K562 (cell line): ENCODE data around the gene PUDP. TPM values are rescaled to one million over a fixed set of nuclear protein-coding genes. Genes with fewer than 3 reads are reported as not detected.

ENCODE experiments used
- ATAC-seq: fragments of 200-7000 bp; cut with Tn5 transposase; 3 replicates; pipeline ENCODE4 v1.9.1; 2020; ENCODE audit warnings: moderate library complexity
- BruUV-seq: library from RNA; stranded (reverse); fragments of 400-500 nt; replicated peaks from 2 replicates; lab custom pipeline; 2021; lab: Mats Ljungman, UMichigan
- CTCF ChIA-PET: fragments of 300-600 bp; formaldehyde crosslinking; extraction: SDS; loops from one replicate; lab custom pipeline; 2021; ENCODE audit warnings: low intra/inter-chr PET ratio; lab: Yijun Ruan, JAX
- POLR2A ChIA-PET: fragments of 300-600, 350-650 bp; sonication (Branson Sonifier 250); formaldehyde crosslinking; extraction: SDS; loops from one replicate; lab custom pipeline; 2021; ENCODE audit warnings: antibody characterized with exemption, inconsistent platforms; lab: Yijun Ruan, JAX
- DNase-seq, 4 experiments: peaks; one replicate each; pipeline versions ENCODE4 v3.0.0 to v3.0.0-alpha.2; 2011 to 2018; ENCODE audit warnings: low spot score in 3 of 4, mixed read lengths in 3 of 4; ENCODE audit errors: extremely low read depth in 1 of 4
- FAIRE-seq: peaks from 2 replicates; lab custom pipeline; 2011; peaks lifted over from hg19 to GRCh38; lab: Jason Lieb, UNC
- H2AFZ ChIP-seq: 2 replicates; pipeline ENCODE4 v1.6.0; 2011; ENCODE audit warnings: low read depth, low read length, control low read depth, inconsistent platforms
- H3K27ac ChIP-seq: fragments of 200-600 bp; 3 replicates; pipeline ENCODE4 v1.8.0; 2011; ENCODE audit warnings: low read depth, mild to moderate bottlenecking, control low read depth, inconsistent platforms, low read length, moderate library complexity, mixed read lengths; ENCODE audit errors: extremely low read depth
- H3K27me3 ChIP-seq, 2 experiments: fragments of 300-600 bp in 1 of 2; 2 replicates in 1 of 2; 3 replicates in 1 of 2; pipeline versions ENCODE4 v1.6.0 to v1.8.0; 2011; ENCODE audit warnings: inconsistent platforms in 2 of 2, low read length in 2 of 2, mild to moderate bottlenecking in 1 of 2, mixed read lengths in 1 of 2, moderate library complexity in 1 of 2; ENCODE audit not compliant: control insufficient read depth in 2 of 2, insufficient read depth in 2 of 2
- H3K36me3 ChIP-seq: fragments of 300-600 bp; 3 replicates; pipeline ENCODE4 v1.8.0; 2011; ENCODE audit warnings: mild to moderate bottlenecking, low read length, inconsistent platforms; ENCODE audit not compliant: control insufficient read depth, insufficient read depth
- H3K4me1 ChIP-seq, 2 experiments: fragments of 200-600 bp in 1 of 2; replicated peaks in 1 of 2; 2 replicates in 1 of 2; 3 replicates in 1 of 2; pipeline versions ENCODE4 v1.5.1 to v1.8.0; 2011; ENCODE audit warnings: inconsistent platforms in 2 of 2, low read length in 2 of 2, mild to moderate bottlenecking in 1 of 2, mixed read lengths in 1 of 2, moderate library complexity in 1 of 2; ENCODE audit not compliant: control insufficient read depth in 2 of 2, insufficient read depth in 2 of 2
- H3K4me2 ChIP-seq: 2 replicates; pipeline ENCODE4 v1.6.1; 2011; ENCODE audit warnings: low read length, control low read depth, inconsistent platforms, mixed read lengths; ENCODE audit not compliant: insufficient read depth
- H3K4me3 ChIP-seq: fragments of 200-600 bp; sonication (generic), shearing (Covaris generic); 2 replicates; pipeline ENCODE4 v1.5.1; 2016; ENCODE audit warnings: control low read depth, inconsistent platforms
- H3K79me2 ChIP-seq: fragments of 200-600 bp; 3 replicates; pipeline ENCODE4 v1.8.0; 2011; ENCODE audit warnings: low read length, inconsistent platforms; ENCODE audit not compliant: control insufficient read depth, insufficient read depth
- H3K9ac ChIP-seq, 2 experiments: 2 replicates each; pipeline versions ENCODE4 v1.6.0 to v1.6.1; 2011; ENCODE audit warnings: low read depth in 2 of 2, low read length in 2 of 2, control low read depth in 1 of 2, inconsistent platforms in 1 of 2, mild to moderate bottlenecking in 1 of 2, mixed read lengths in 1 of 2; ENCODE audit not compliant: insufficient read depth in 1 of 2
- H3K9me1 ChIP-seq: one replicate; pipeline ENCODE4 v1.6.0; 2011; ENCODE audit warnings: inconsistent platforms, mild to moderate bottlenecking, low read length, moderate library complexity; ENCODE audit not compliant: control insufficient read depth, insufficient read depth
- H3K9me3 ChIP-seq: replicated peaks from 2 replicates; pipeline ENCODE4 v1.5.1; 2011; ENCODE audit warnings: low read depth, low read length, inconsistent platforms; ENCODE audit not compliant: control insufficient read depth, insufficient read depth
- H4K20me1 ChIP-seq: replicated peaks from 2 replicates; pipeline ENCODE4 v1.6.1; 2011; ENCODE audit warnings: low read length, inconsistent platforms, mixed read lengths; ENCODE audit not compliant: control insufficient read depth, insufficient read depth
- ARID1B ChIP-seq: fragments of 450-650 bp; IDR thresholded peaks from 2 replicates; pipeline ENCODE4 v1.6.1; 2016; ENCODE audit warnings: antibody characterized with exemption, mild to moderate bottlenecking, inconsistent platforms
- BCOR ChIP-seq: fragments of 450-650 bp; IDR thresholded peaks from 2 replicates; pipeline ENCODE4 v1.6.1; 2016
- CBFA2T3 ChIP-seq: fragments of 450-650 bp; IDR thresholded peaks from 2 replicates; pipeline ENCODE4 v1.6.1; 2017
- E2F1 ChIP-seq: sonication (generic); formaldehyde crosslinking; IDR thresholded peaks from 2 replicates; pipeline ENCODE4 v1.8.1; 2023; ENCODE audit warnings: mild to moderate bottlenecking, missing genetic modification reagents, moderate library complexity
- IRF1 ChIP-seq: sonication (generic); formaldehyde crosslinking; IDR thresholded peaks from 2 replicates; pipeline ENCODE4 v1.8.0; 2022; ENCODE audit warnings: missing genetic modification reagents, mild to moderate bottlenecking, borderline replicate concordance
- KAT7 ChIP-seq: sonication (generic); formaldehyde crosslinking; IDR thresholded peaks from 2 replicates; pipeline ENCODE4 v1.8.0; 2022; ENCODE audit warnings: missing genetic modification reagents, mild to moderate bottlenecking, borderline replicate concordance
- MAFK ChIP-seq: IDR thresholded peaks from 2 replicates; pipeline ENCODE4 v1.6.1; 2011; ENCODE audit warnings: low read length, improper control_type of control experiment
- MEF2D ChIP-seq: conservative IDR thresholded peaks from 2 replicates; pipeline ENCODE4 v1.6.1; 2016; ENCODE audit warnings: low read depth, missing genetic modification characterization, missing compliant biosample characterization
- NR1H2 ChIP-seq: sonication (generic); formaldehyde crosslinking; IDR thresholded peaks from 2 replicates; pipeline ENCODE4 v1.4.0; 2020; ENCODE audit warnings: mild to moderate bottlenecking, missing genetic modification reagents
- NR2C2 ChIP-seq, 2 experiments: fragments of 200-800 bp in 1 of 2; sonication (Bioruptor generic) in 1 of 2; sonication (generic) in 1 of 2; formaldehyde crosslinking in 1 of 2; IDR thresholded peaks; 2 replicates each; pipeline versions ENCODE4 v1.6.1 to v1.8.0; 2016 to 2022; ENCODE audit warnings: mild to moderate bottlenecking in 1 of 2, missing compliant biosample characterization in 1 of 2, missing genetic modification characterization in 1 of 2, missing genetic modification reagents in 1 of 2
- OTX1 ChIP-seq: fragments of 450-650 bp; formaldehyde crosslinking; IDR thresholded peaks from 2 replicates; pipeline ENCODE4 v1.4.0; 2022; ENCODE audit warnings: mild to moderate bottlenecking
- RBBP5 ChIP-seq: fragments of 200-600 bp; sonication (generic); IDR thresholded peaks from 2 replicates; pipeline ENCODE4 v1.6.1; 2012; ENCODE audit warnings: borderline replicate concordance, mild to moderate bottlenecking, low read length, control low read depth, inconsistent platforms; ENCODE audit not compliant: insufficient read depth, poor library complexity, severe bottlenecking
- ZNF121 ChIP-seq: sonication (generic); formaldehyde crosslinking; conservative IDR thresholded peaks from 2 replicates; pipeline ENCODE4 v1.8.0; 2022; ENCODE audit warnings: missing genetic modification reagents
- ZNF224 ChIP-seq: sonication (generic); formaldehyde crosslinking; IDR thresholded peaks from 2 replicates; pipeline ENCODE4 v1.8.0; 2022; ENCODE audit warnings: mild to moderate bottlenecking, missing genetic modification reagents
- ZNF583 ChIP-seq: fragments of 250-450 bp; sonication (Bioruptor Pico); IDR thresholded peaks from 2 replicates; pipeline ENCODE4 v1.4.0; 2020
- WGBS: fragments of 100-300 bp; shearing (Covaris generic); methylation state at CpG from one replicate; pipeline ENCODE4 v1.1.6; 2016; ENCODE audit warnings: low coverage, mixed read lengths; ENCODE audit not compliant: insufficient coverage; ENCODE audit errors: missing lambda C conversion rate; 5-methylcytosine and 5-hydroxymethylcytosine counted together
- in situ Hi-C: fragments of 300-500 bp; cut with MboI; formaldehyde crosslinking; loops from 4 replicates; pipeline ENCODE4 v1.15.0; 2018; ENCODE audit warnings: inconsistent platforms, mixed read lengths
- intact Hi-C: fragments of 100-400 bp; cut with micrococcal nuclease; formaldehyde crosslinking; loops from 2 replicates; pipeline ENCODE4 v1.14.2; 2022
- polyA plus RNA-seq, 8 experiments: library from polyadenylated mRNA; depleted of rRNA in 4 of 8; stranded (reverse) in 5 of 8; unstranded in 3 of 8; fragments of >200 nt; fragmentation: Nextera tagmentation in 2 of 8; fragmentation: Illumina TruSeq in 1 of 8; extraction: Ambion mirVana in 2 of 8; extraction: Trizol in 1 of 8; gene quantifications; 2 replicates each; pipeline versions ENCODE4 v1.2.1 to v1.2.3, GENCODE V29; 2011 to 2014; ENCODE audit warnings: inconsistent platforms in 1 of 8, missing spikeins in 1 of 8
- total RNA-seq, 7 experiments: library from RNA; depleted of rRNA in 6 of 7; stranded (reverse); fragments of >200 nt in 6 of 7; fragmentation: Illumina TruSeq in 2 of 7; extraction: Trizol in 2 of 7; gene quantifications; 2 replicates each; pipeline versions ENCODE4 v1.2.1 to v1.2.3, GENCODE V29; 2011 to 2021; ENCODE audit warnings: low replicate concordance in 1 of 7

Gene PUDP
- total and polyA plus RNA-seq, 9 of the 15 experiments (the other 6 are each of a cell fraction or from before 2014, with no cell fraction given): 13.6 to 63.0 (median 29.2) TPM

- no peaks in the 10 kb centered on the region for H4K20me1 ChIP-seq
- no TSS peak for BruUV-seq
- TF ChIP-seq MAFK (no peak), CBFA2T3 (no peak), NR1H2 (no peak), KAT7 (CRISPR knock-in tag) (no peak), BCOR (no peak), IRF1 (CRISPR knock-in tag) (no peak)
- in situ Hi-C loops (no loop called here), intact Hi-C loops (no loop called here)
- 82% methylated on average over 4 of the region's 6 CpGs for WGBS
- no peaks in the 10 kb centered on the region for H3K9me1 ChIP-seq
- H3K9ac ChIP-seq: no peak overlapping the region
- H3K9me3 ChIP-seq: no peaks in the 10 kb centered on the region
- H3K27ac ChIP-seq: no peak overlapping the region
- FAIRE-seq: no peak
- H3K4me1 ChIP-seq: no peaks in the 10 kb centered on the region
- H3K79me2 ChIP-seq: no peaks in the 10 kb centered on the region; the same call in 2 of the 3 replicates
- no peak overlapping the region for H2AFZ ChIP-seq
- CTCF ChIA-PET: no interaction called here
- no peak overlapping the region for H3K4me3 ChIP-seq
- no peaks in the 10 kb centered on the region for H3K27me3 ChIP-seq
- no peak for DNase-seq
- POLR2A ChIA-PET: no interaction called here
- peaks cover 5% of the 10 kb centered on the region; the same call in 2 of the 3 replicates for H3K36me3 ChIP-seq
- H3K4me2 ChIP-seq: no peak overlapping the region
- no peak for ATAC-seq
These were observed 54.6 kb downstream of the PUDP start for GRCh38 chrX:7093305-7093704.

GRCh38 chrX:7092543-7092942 lies 55.4 kb downstream of the PUDP start:
- in situ Hi-C loops: no loop called here
- Histone ChIP-seq H3K4me3 (no peak overlapping the region), H4K20me1 (no peaks in the 10 kb centered on the region), H2AFZ (no peak overlapping the region), H3K4me1 (no peaks in the 10 kb centered on the region), H3K9ac (no peak overlapping the region), H3K27me3 (no peaks in the 10 kb centered on the region), H3K36me3 (peaks cover 2% of the 10 kb centered on the region; the same call in 1 of the 3 replicates), H3K27ac (no peak overlapping the region), H3K9me3 (no peaks in the 10 kb centered on the region), H3K79me2 (no peaks in the 10 kb centered on the region), H3K4me2 (no peak overlapping the region), H3K9me1 (no peaks in the 10 kb centered on the region)
- BruUV-seq: no TSS peak
- TF ChIP-seq RBBP5 (no peak), ZNF121 (CRISPR knock-in tag) (no peak), NR2C2 (CRISPR knock-in tag; IDR thresholded peaks at IDR 0.05) (no peak), NR2C2 (tag; IDR thresholded peaks at IDR 0.05) (no peak), OTX1 (CRISPR knock-in tag) (no peak), E2F1 (no peak), ZNF224 (no peak), ZNF583 (CRISPR knock-in tag) (no peak), MEF2D (tag) (no peak), ARID1B (no peak)
- CTCF ChIA-PET: no interaction called here
- ATAC-seq: no peak
- intact Hi-C loops: no loop called here
- no peak for DNase-seq
- POLR2A ChIA-PET: no interaction called here
- FAIRE-seq: no peak
- WGBS: 67% methylated on average over 1 of the region's 4 CpGs
